Activated T-helper 1 cell treated with anti-CD3 and anti-CD28 coated beads, Interleukin-12 subunit alpha, Interleukin-12 subunit beta, Interleukin-2, Interleukin-4 antibody, amounts not matched to agents 30 ng/mL and 10 ng/mL and 1 ng/mL, durations not matched to agents 14 hours and 24 hours and 36 hours (primary cell): ENCODE results near the gene RSRC1. TPM values are rescaled to one million over a fixed set of nuclear protein-coding genes. Genes with fewer than 3 reads are reported as not detected.
"Not testable (repeated sequence)": the region's sequence is repeated elsewhere in the genome, so short reads cannot be mapped to it uniquely, and the experiment has no call there.

Experiments used
- DNase-seq: peaks from one replicate; pipeline ENCODE4 v3.0.0; 2021; ENCODE audit warnings: low spot score
- H3K27ac Mint-ChIP-seq: one replicate; pipeline ENCODE4 v1.8.0; 2021; ENCODE audit warnings: mild to moderate bottlenecking, mixed read lengths
- H3K27me3 Mint-ChIP-seq: one replicate; pipeline ENCODE4 v1.8.0; 2022; ENCODE audit warnings: mild to moderate bottlenecking, moderate library complexity, mixed read lengths; ENCODE audit not compliant: insufficient read depth
- H3K36me3 Mint-ChIP-seq: one replicate; pipeline ENCODE4 v1.8.0; 2021; ENCODE audit warnings: low read depth, mixed read lengths
- H3K4me1 Mint-ChIP-seq: one replicate; pipeline ENCODE4 v1.8.0; 2021; ENCODE audit warnings: low read depth, mixed read lengths
- H3K4me3 Mint-ChIP-seq: one replicate; pipeline ENCODE4 v1.8.0; 2021; ENCODE audit warnings: mild to moderate bottlenecking, moderate library complexity, mixed read lengths
- H3K9me3 Mint-ChIP-seq: one replicate; pipeline ENCODE4 v1.8.0; 2021; ENCODE audit warnings: mixed read lengths
- intact Hi-C: fragments of 100-400 bp; cut with micrococcal nuclease; formaldehyde crosslinking; loops from one replicate; pipeline ENCODE4 v1.15.1; 2024
- total RNA-seq: library from RNA; stranded (reverse); gene quantifications from 2 replicates; pipeline ENCODE4 v1.2.3, GENCODE V29; 2022

Gene RSRC1
- total RNA-seq, 1 donor from 2014 or later = 41.8 TPM

DNA sequence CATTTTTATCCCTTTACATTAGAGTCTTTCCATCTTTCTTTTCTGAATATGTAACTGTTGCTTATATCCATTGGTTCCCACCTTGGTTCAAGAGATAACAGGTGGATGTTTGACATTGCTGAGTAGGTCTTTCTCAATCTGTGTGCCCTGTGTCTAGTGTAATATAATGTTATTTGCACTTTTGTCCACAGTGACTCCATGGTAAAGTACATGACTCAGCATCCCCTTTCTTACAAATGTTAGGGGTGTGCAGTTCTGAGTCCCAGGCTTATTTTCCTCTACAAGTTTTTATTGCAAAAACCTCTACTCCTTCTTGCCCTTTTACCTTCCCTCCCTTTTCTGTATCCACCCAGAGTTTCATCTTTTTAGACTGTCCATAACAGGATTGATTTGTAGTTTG, 116.5 kb downstream of the RSRC1 start:
- no peak overlapping the region for H3K4me3 Mint-ChIP-seq
- H3K27ac Mint-ChIP-seq = no peak overlapping the region
- no peaks in the 10 kb centered on the region for H3K4me1 Mint-ChIP-seq
- H3K9me3 Mint-ChIP-seq = no peaks in the 10 kb centered on the region
- DNase-seq = no peak
- intact Hi-C loops = loop anchor here (10.0 kb wide), 1 partner anchor 58 kb away; no protein-coding TSS in a partner anchor
- no peaks in the 10 kb centered on the region for H3K27me3 Mint-ChIP-seq
- H3K36me3 Mint-ChIP-seq = no peaks in the 10 kb centered on the region

DNA sequence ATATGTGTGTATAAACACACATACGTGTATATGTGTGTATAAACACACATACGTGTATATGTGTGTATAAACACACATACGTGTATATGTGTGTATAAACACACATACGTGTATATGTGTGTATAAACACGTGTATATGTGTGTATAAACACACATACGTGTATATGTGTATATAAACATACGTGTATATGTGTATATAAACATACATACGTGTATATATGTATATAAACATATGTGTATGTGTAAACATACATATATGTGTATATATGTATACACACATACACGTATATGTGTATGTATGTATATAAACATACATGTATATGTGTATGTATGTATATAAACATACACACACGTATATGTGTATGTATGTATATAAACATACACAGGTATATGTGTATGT, 119.1 kb downstream of the RSRC1 start:
- not testable (repeated sequence) for H3K9me3 Mint-ChIP-seq, DNase-seq, H3K4me1 Mint-ChIP-seq, H3K36me3 Mint-ChIP-seq, H3K27me3 Mint-ChIP-seq, H3K27ac Mint-ChIP-seq, H3K4me3 Mint-ChIP-seq
- intact Hi-C loops = loop anchor here (10.0 kb wide), 1 partner anchor 56 kb away; no protein-coding TSS in a partner anchor

DNA sequence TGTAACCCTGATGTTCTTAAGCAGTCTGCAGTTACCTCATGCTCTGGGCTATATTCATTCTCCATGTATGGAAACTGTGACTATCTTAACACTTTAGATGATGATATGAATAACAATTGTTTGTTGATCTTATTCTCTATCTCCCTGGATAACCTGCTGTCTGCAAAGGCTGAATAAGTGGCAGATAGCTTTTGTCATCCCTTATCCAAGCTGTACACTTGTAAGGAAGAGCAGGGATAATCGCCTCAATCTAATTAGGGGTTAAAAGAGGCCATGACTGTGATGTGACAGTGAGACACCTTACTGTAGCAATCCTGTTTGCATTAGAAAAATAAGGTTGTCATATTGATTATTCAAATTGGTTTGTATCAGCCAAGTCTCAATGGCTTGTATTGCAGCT, 123.9 kb downstream of the RSRC1 start:
- Mint-ChIP-seq H3K27ac (no peak overlapping the region), H3K4me3 (no peak overlapping the region), H3K4me1 (no peaks in the 10 kb centered on the region), H3K9me3 (peaks cover 4% of the 10 kb centered on the region), H3K27me3 (no peaks in the 10 kb centered on the region), H3K36me3 (peaks cover 4% of the 10 kb centered on the region)
- intact Hi-C loops = no loop called here
- no peak for DNase-seq

DNA sequence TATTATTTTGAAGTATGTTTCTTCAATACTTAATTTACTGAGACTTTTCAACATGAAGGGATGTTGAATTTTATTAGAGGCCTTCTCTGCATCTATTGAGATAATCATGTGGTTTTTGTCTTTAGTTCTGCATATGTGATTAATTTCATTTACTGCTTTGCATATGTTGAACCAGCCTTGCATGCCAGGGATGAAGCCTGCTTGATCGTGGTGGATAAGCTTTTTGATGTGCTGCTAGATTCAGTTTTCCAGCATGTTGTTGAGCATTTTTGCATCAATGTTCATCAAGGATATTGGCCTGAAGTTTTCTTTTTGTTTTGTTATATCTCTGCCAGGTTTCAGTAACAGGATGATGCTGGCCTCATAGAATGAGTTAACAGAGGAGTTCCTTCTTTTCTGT, 134.4 kb downstream of the RSRC1 start:
- Mint-ChIP-seq H3K4me1 (peaks cover 7% of the 10 kb centered on the region), H3K36me3 (peaks cover 4% of the 10 kb centered on the region), H3K27ac (no peak overlapping the region), H3K4me3 (no peak overlapping the region), H3K27me3 (no peaks in the 10 kb centered on the region), H3K9me3 (peaks cover 9% of the 10 kb centered on the region)
- intact Hi-C loops = no loop called here
- no peak for DNase-seq

DNA sequence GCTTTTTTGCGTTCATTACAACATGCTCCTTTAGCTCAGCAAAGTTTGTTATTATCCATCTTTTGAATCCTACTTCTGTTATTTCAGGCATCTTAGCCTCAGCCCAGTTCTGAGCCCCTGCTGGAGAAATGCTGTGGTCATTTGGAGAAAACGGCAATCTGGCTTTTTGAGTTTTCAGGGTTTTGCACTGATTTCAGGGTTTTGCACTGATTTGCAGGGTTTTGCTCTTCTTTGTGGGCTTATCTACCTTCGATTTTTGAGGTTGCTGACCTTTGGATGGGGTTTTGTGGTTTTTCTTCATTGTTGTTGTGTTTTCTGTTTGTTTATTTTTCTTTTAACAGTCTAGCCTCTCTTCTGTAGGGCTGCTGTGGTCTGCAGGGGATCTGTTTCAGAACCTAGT, 137.4 kb downstream of the RSRC1 start:
- Mint-ChIP-seq H3K4me3 (no peak overlapping the region), H3K27me3 (no peaks in the 10 kb centered on the region), H3K36me3 (peaks cover 4% of the 10 kb centered on the region), H3K9me3 (peaks cover 19% of the 10 kb centered on the region), H3K4me1 (peaks cover 7% of the 10 kb centered on the region), H3K27ac (no peak overlapping the region)
- no peak for DNase-seq
- intact Hi-C loops = no loop called here

DNA sequence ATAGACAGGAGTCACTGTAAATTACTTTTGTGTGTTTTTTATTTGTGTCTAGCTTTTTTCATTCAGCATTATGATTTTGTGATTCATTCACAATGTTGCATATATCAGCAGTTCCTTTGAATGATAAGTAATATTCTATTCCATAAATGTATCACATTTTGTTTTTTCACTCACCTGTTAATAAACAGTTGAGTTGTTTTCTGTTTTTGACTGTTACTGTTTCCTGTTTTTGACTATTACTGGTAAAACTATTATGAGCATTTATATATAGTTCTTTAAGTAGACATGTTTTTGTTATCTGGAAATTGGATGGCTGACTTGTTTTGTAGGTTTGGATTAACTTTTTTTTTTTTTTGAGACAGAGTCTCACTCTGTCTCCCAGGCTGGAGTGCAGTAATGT, 138.4 kb downstream of the RSRC1 start:
- H3K4me3 Mint-ChIP-seq = no peak overlapping the region
- no peak overlapping the region for H3K27ac Mint-ChIP-seq
- H3K9me3 Mint-ChIP-seq = peaks cover 27% of the 10 kb centered on the region
- H3K4me1 Mint-ChIP-seq = peaks cover 7% of the 10 kb centered on the region
- intact Hi-C loops = no loop called here
- H3K27me3 Mint-ChIP-seq = no peaks in the 10 kb centered on the region
- DNase-seq = no peak
- H3K36me3 Mint-ChIP-seq = peaks cover 4% of the 10 kb centered on the region

DNA sequence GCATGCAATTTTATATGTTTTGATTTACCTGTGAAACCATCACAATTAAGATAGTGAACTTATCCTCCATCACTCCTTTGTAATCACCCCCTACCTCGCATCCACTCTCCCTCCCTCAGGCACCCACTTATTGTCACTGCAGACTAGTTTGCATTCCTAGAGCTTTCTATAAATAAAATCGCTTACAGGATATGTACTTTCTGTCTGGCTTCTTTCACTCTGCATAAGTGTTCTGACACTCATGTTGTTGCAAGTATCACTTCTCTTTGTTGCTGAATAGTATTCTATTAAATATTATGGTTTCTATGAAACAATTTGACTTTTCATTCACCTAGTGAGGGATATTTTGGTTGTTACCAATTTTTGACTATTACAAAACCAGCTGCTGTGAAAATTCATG, 139.3 kb downstream of the RSRC1 start:
- peaks cover 7% of the 10 kb centered on the region for H3K4me1 Mint-ChIP-seq
- H3K9me3 Mint-ChIP-seq = peaks cover 33% of the 10 kb centered on the region
- H3K27ac Mint-ChIP-seq = no peak overlapping the region
- peaks cover 4% of the 10 kb centered on the region for H3K36me3 Mint-ChIP-seq
- no peak for DNase-seq
- intact Hi-C loops = no loop called here
- no peak overlapping the region for H3K4me3 Mint-ChIP-seq
- no peaks in the 10 kb centered on the region for H3K27me3 Mint-ChIP-seq

DNA sequence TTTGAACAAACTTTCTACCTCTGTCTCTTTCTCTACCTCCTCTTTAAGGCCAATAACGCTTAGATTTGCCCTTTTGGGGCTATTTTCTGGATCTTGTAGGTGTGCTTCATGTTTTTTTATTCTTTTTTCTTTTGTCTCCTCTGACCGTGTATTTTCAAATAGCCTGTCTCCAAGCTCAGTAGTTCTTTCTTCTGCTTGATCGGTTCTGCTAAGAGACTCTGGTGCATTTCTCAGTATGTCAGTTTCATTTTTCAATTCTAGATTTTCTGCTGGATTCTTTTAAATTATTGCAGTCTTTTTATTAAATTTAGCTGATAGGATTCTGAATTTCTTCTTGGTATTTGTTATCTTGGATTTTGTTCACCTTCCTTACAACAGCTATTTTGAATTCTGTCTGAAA, 148.7 kb downstream of the RSRC1 start:
- Mint-ChIP-seq H3K4me1 (no peaks in the 10 kb centered on the region), H3K4me3 (no peak overlapping the region), H3K27ac (no peak overlapping the region), H3K9me3 (peaks cover 17% of the 10 kb centered on the region), H3K27me3 (no peaks in the 10 kb centered on the region), H3K36me3 (no peaks in the 10 kb centered on the region)
- intact Hi-C loops = no loop called here
- no peak for DNase-seq

DNA sequence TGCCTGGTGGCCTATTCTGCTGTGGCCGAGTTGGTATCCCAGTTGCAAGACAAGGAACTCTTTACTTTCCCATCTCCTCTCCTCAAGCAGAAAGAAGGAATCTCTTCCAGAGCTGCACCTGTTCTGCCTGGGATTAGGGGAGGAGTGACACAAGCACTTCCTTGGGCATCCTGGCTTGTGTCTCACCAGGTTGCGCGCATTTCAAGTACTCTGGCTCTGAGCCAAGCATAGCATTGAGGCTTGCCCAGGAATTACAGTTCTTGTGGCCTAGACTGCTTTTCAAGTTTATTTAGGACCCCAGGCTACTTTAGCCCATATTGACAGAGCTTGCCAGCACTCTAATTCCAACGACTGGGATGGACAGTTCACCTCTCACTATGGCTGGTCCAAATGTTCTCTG, 150.5 kb downstream of the RSRC1 start:
- H3K4me3 Mint-ChIP-seq = no peak overlapping the region
- no peaks in the 10 kb centered on the region for H3K4me1 Mint-ChIP-seq
- DNase-seq = no peak
- no peak overlapping the region for H3K27ac Mint-ChIP-seq
- H3K9me3 Mint-ChIP-seq = peaks cover 20% of the 10 kb centered on the region
- H3K27me3 Mint-ChIP-seq = no peaks in the 10 kb centered on the region
- H3K36me3 Mint-ChIP-seq = no peaks in the 10 kb centered on the region
- intact Hi-C loops = no loop called here

DNA sequence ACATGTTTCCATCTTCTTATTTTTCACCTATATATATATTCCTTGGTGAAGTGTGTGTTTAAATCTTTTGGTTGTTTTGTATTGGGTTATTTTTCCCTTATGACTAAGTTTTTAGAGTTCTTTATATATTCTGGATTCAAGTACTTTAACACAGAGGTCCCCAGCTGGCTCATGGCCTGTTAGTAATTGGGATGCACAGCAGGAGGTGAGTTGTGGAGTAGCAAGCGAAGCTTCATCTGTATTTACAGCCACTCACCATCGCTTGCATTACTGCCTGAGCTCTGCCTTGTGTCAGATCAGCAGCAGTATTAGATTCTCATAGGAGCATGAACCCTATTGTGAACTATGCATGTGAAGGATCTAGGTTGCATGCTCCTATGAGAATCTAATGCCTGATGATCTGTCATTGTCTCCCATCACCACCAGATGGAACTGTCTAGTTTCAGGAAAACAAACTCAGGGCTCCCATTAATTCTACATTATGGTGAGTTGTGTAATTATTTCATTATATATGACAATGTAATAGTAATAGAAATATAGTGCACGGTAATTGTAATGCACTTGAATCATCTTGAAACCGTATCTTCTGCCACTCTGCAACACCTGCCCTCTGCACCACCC, 151.6 kb downstream of the RSRC1 start:
- H3K4me1 Mint-ChIP-seq = no peaks in the 10 kb centered on the region
- H3K27ac Mint-ChIP-seq = no peak overlapping the region
- no peak for DNase-seq
- H3K4me3 Mint-ChIP-seq = no peak overlapping the region
- peaks cover 21% of the 10 kb centered on the region for H3K9me3 Mint-ChIP-seq
- H3K36me3 Mint-ChIP-seq = no peaks in the 10 kb centered on the region
- H3K27me3 Mint-ChIP-seq = no peaks in the 10 kb centered on the region
- intact Hi-C loops = no loop called here

DNA sequence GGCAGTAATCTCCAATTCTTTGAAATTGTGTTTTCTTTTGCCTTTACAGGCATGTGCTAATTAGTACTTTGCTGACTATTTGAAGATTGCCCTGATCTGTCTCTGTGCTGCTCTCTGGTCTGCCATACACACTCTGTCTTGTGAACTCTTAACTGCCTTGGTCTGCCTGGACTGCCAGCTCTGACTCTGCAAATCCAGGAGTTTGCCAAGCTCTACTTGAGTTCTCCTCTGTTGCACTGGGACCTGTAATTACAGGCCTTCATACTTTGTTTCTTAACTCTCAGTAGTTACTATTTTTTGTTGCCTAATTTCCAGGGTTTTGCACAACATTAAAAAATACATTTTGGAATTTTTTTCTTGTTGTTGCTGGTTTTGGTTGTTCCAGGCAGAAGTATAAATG, 155.0 kb downstream of the RSRC1 start:
- Mint-ChIP-seq H3K9me3 (peaks cover 29% of the 10 kb centered on the region), H3K4me3 (no peak overlapping the region), H3K36me3 (peaks cover 2% of the 10 kb centered on the region), H3K27me3 (no peaks in the 10 kb centered on the region), H3K4me1 (no peaks in the 10 kb centered on the region), H3K27ac (no peak overlapping the region)
- no peak for DNase-seq
- intact Hi-C loops = no loop called here

DNA sequence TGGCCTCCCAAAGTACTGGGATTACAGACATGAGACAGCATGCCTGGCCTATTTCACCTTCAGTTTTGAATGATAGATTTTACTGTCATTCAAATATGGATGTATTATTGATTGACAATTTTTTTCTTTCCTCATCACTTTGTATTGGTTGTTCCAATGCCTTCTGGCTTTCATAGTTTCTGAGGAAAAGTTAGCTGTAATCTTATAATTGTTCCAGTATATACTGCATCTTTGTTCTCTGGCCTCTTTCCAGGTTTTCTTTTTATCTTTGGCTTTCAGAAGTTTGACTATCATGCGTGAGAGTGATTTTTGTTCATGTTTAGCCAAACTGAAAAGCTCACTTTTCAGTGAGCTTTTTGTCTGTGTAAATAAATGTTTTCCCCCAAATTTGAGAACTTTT, 157.1 kb downstream of the RSRC1 start:
- Mint-ChIP-seq H3K4me1 (no peaks in the 10 kb centered on the region), H3K27me3 (no peaks in the 10 kb centered on the region), H3K9me3 (peaks cover 29% of the 10 kb centered on the region), H3K4me3 (no peak overlapping the region), H3K36me3 (peaks cover 2% of the 10 kb centered on the region), H3K27ac (no peak overlapping the region)
- intact Hi-C loops = no loop called here
- DNase-seq = no peak

DNA sequence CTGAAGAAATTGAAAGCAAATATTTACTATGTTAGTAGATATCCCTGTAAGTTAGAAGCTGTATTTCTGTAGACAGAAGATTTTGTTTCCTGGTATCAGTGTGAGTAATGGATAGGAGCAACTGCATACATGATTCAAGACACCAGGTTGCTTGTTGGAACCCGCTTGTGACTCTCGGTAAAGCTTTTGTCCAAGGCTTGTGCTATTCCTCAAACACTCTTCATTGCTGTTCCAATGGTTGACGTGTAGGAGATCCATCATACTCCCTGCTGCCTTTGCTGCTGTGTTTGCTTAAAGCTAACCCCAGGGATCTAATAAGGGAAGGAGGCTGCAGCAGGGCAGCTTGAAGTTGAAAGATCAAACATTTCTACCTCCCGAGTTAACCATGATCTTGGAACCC, 160.1 kb downstream of the RSRC1 start:
- no peak overlapping the region for H3K27ac Mint-ChIP-seq
- no peak for DNase-seq
- H3K9me3 Mint-ChIP-seq = peaks cover 23% of the 10 kb centered on the region
- no peak overlapping the region for H3K4me3 Mint-ChIP-seq
- H3K4me1 Mint-ChIP-seq = no peaks in the 10 kb centered on the region
- intact Hi-C loops = no loop called here
- H3K27me3 Mint-ChIP-seq = no peaks in the 10 kb centered on the region
- H3K36me3 Mint-ChIP-seq = peaks cover 2% of the 10 kb centered on the region

DNA sequence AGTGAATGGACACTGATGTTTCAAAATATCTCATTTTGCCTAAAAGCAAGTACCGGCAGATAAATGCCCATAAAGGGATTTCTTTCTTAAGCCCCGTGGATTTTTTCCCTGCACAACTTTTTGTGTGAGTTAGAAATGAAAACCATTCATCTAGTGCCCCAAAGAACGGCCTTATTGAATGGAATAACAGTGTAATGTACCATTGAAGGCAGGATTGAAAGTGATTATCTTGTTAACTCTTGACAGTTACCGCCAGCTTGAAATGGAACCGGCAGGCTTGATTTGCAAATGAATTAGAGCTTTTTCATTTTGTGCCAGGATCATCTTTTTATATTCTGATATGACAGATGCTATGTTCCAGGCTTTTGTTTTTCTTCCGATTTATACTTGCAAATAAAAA, 162.2 kb downstream of the RSRC1 start:
- Mint-ChIP-seq H3K9me3 (peaks cover 11% of the 10 kb centered on the region), H3K36me3 (peaks cover 2% of the 10 kb centered on the region), H3K27me3 (no peaks in the 10 kb centered on the region), H3K4me3 (no peak overlapping the region), H3K27ac (no peak overlapping the region), H3K4me1 (no peaks in the 10 kb centered on the region)
- intact Hi-C loops = no loop called here
- no peak for DNase-seq
